Panc1 (cell line): ENCODE data around the gene KRT15. TPM values are rescaled to one million over a fixed set of nuclear protein-coding genes. Genes with fewer than 3 reads are reported as not detected.

Experiments
- ATAC-seq: fragments of 200-7000 bp; cut with Tn5 transposase; 2 replicates; pipeline ENCODE4 v1.9.1; 2020; ENCODE audit warnings: mild to moderate bottlenecking, moderate library complexity
- BruUV-seq: library from RNA; stranded (reverse); fragments of 400-500 nt; replicated peaks from 2 replicates; lab custom pipeline; 2021; lab: Mats Ljungman, UMichigan
- CTCF ChIA-PET: fragments of 300-600 bp; sonication (Branson Sonifier 250); formaldehyde crosslinking; loops from one replicate; lab custom pipeline; 2022; ENCODE audit warnings: antibody characterized with exemption; lab: Charles Lee
- POLR2A ChIA-PET: fragments of 300-600 bp; sonication (Branson Sonifier 250); formaldehyde crosslinking; loops from one replicate; lab custom pipeline; 2022; ENCODE audit warnings: antibody characterized with exemption; lab: Charles Lee
- DNase-seq: peaks from one replicate; pipeline ENCODE4 v3.0.0-alpha.2; 2010; ENCODE audit warnings: low read depth, low spot score
- H3K27ac ChIP-seq: 2 replicates; pipeline ENCODE4 v1.5.1; 2011; ENCODE audit warnings: mild to moderate bottlenecking, low read length, inconsistent platforms
- H3K27me3 ChIP-seq: fragments of 200-500 bp; sonication (Bioruptor generic); 2 replicates; pipeline ENCODE4 v1.6.0; 2014; ENCODE audit warnings: low read length, inconsistent platforms; ENCODE audit not compliant: control insufficient read depth, insufficient read depth
- H3K36me3 ChIP-seq: fragments of 200-500 bp; sonication (Bioruptor generic); 2 replicates; pipeline ENCODE4 v1.5.1; 2014; ENCODE audit warnings: inconsistent platforms, mild to moderate bottlenecking, low read length, moderate library complexity; ENCODE audit not compliant: control insufficient read depth, insufficient read depth
- H3K4me1 ChIP-seq: 2 replicates; pipeline ENCODE4 v1.5.1; 2011; ENCODE audit warnings: inconsistent platforms, mild to moderate bottlenecking, low read length, moderate library complexity; ENCODE audit not compliant: control insufficient read depth, insufficient read depth
- H3K4me3 ChIP-seq, 2 experiments: 2 replicates each; pipeline ENCODE4 v1.5.1; 2011 to 2012; ENCODE audit warnings: low read depth in 2 of 2, low read length in 2 of 2, mild to moderate bottlenecking in 2 of 2, inconsistent platforms in 1 of 2, moderate library complexity in 1 of 2
- H3K9me3 ChIP-seq: fragments of 200-500 bp; sonication (Bioruptor generic); 2 replicates; pipeline ENCODE4 v1.5.1; 2014; ENCODE audit warnings: low read depth, mild to moderate bottlenecking, inconsistent platforms, low read length, moderate library complexity; ENCODE audit not compliant: control insufficient read depth, insufficient read depth
- CTCF ChIP-seq: fragments of 450-650 bp; IDR thresholded peaks from 2 replicates; pipeline ENCODE4 v1.5.1; 2017; ENCODE audit warnings: mild to moderate bottlenecking
- POLR2AphosphoS5 ChIP-seq: IDR thresholded peaks from 2 replicates; pipeline ENCODE4 v1.6.1; 2012; ENCODE audit warnings: mild to moderate bottlenecking, low read depth, low read length, moderate library complexity
- REST ChIP-seq, 2 experiments: IDR thresholded peaks; 2 replicates each; pipeline ENCODE4 v1.6.1; 2011 to 2012; ENCODE audit warnings: low read depth in 2 of 2, control low read depth in 1 of 2, low read length in 1 of 2, mild to moderate bottlenecking in 1 of 2, moderate library complexity in 1 of 2; ENCODE audit not compliant: insufficient read depth in 1 of 2
- SIN3A ChIP-seq: IDR thresholded peaks from 2 replicates; pipeline ENCODE4 v1.6.1; 2012; ENCODE audit warnings: low read depth, mild to moderate bottlenecking, low read length, moderate library complexity, borderline replicate concordance; ENCODE audit not compliant: insufficient read depth
- TCF7L2 ChIP-seq: IDR thresholded peaks from 2 replicates; pipeline ENCODE4 v1.6.1; 2011; ENCODE audit warnings: mild to moderate bottlenecking, low read depth, low read length, inconsistent platforms
- in situ Hi-C: cut with HindIII; loops from 2 replicates; pipeline ENCODE4 v1.10.0; 2016; ENCODE audit warnings: low sequenced_read_pairs, low pct_unique_long_range_greater_than_20kb
- intact Hi-C: fragments of 100-400 bp; cut with micrococcal nuclease; formaldehyde crosslinking; loops from one replicate; pipeline ENCODE4 v1.10.0; 2022; ENCODE audit not compliant: unreplicated experiment
- total RNA-seq: library from RNA; stranded (reverse); gene quantifications from one replicate; pipeline ENCODE4 v1.2.1, GENCODE V29; 2021; ENCODE audit not compliant: unreplicated experiment

Gene KRT15
- total RNA-seq, 1 experiment from 2014 or later, result 70.4 TPM

DNA sequence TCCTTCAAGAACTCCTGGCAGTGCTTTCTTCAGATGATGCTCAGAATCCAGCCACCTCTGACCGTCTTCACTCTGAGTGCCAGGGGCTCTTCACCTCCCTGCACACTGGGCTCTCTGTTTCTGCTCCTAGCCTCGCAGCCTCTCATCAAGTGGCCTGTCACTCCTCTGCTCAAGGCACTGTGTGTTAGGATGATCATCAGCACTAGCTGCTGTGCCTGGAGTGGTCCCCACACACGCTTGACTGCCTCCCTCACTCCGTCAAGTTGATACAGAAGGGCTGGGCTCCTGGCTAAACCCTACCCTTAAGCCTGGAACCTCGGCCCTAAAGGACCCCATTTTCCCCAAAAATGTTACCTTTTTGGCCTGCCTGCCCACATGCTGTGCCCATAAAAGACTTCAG, 37.6 kb upstream of the KRT15 start:
- TF ChIP-seq REST (IDR thresholded peaks at IDR 0.05; ENCODE audit: insufficient read depth in 1 of 2, low read depth in 2 of 2, low read length in 1 of 2), result no peak
- no peak for TF ChIP-seq SIN3A
- TF ChIP-seq POLR2AphosphoS5, result no peak
- TF ChIP-seq TCF7L2, result no peak
- ChIA-PET POLR2A (no interaction called here), CTCF (no interaction called here)
- H3K27me3 ChIP-seq, result no peaks in the 10 kb centered on the region
- intact Hi-C loops, result no loop called here
- no TSS peak for BruUV-seq
- no peaks in the 10 kb centered on the region for H3K36me3 ChIP-seq
- in situ Hi-C loops, result no loop called here
- no peaks in the 10 kb centered on the region for H3K9me3 ChIP-seq
- no peaks in the 10 kb centered on the region for H3K4me1 ChIP-seq
- no peak for DNase-seq
- H3K27ac ChIP-seq, result no peak overlapping the region
- no peak overlapping the region for H3K4me3 ChIP-seq
- no peak for ATAC-seq

DNA sequence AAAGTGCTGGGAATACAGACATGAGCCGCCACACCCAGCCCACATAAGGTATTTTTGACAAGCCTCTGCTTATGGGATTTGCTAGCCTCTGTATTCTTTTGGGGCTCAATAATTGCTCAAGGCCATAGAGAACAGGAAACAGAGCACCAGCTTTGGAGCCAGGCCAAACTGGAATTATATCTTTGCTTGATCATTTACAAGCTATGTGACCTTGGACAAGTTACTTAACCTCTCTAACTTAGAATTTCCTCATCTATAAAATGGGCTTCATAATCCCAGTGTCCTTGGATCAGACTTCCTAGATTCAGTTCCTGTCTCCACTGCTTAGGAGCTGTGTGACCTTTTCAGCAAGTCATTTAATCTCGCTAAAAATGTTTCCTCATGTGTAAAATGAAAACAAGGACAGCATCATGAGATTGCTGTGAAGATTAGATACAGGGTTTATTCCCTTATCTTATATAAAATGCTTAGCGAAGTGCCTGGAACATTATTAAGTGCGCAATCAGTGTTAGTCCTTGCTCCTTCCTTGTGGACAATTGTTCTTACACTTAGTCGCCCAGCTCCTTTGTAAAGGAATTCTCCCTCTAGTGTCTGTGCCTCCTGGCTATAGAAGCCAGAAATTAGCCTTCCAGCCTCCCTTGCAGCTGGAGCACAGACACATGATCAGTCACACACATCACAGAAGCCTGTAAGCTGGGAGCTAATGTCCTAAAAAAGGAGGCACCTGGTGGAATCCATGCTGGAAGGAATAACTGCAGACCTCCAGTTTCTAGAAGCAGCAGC, 36.6 kb upstream of the KRT15 start:
- Histone ChIP-seq H3K4me3 (no peak overlapping the region), H3K9me3 (no peaks in the 10 kb centered on the region), H3K4me1 (peaks cover 2% of the 10 kb centered on the region; the same call in 1 of the 2 replicates), H3K36me3 (no peaks in the 10 kb centered on the region), H3K27ac (no peak overlapping the region), H3K27me3 (no peaks in the 10 kb centered on the region)
- POLR2A ChIA-PET, result no interaction called here
- TF ChIP-seq TCF7L2, result no peak
- TF ChIP-seq SIN3A, result no peak
- no peak for TF ChIP-seq REST (IDR thresholded peaks at IDR 0.05; ENCODE audit: insufficient read depth in 1 of 2, low read depth in 2 of 2, low read length in 1 of 2)
- no peak for TF ChIP-seq CTCF
- no peak for TF ChIP-seq POLR2AphosphoS5
- intact Hi-C loops (no loop called here), in situ Hi-C loops (no loop called here)
- no TSS peak for BruUV-seq
- DNase-seq (no peak), ATAC-seq (no peak)
- CTCF ChIA-PET, result no interaction called here
